HG02973 (cell line): ENCODE results near the gene PES1.
"Not testable (repeated sequence)": the region's sequence is repeated elsewhere in the genome, so short reads cannot be mapped to it uniquely, and the experiment has no call there.

Experiments used
- ATAC-seq: cut with Tn5 transposase; IDR thresholded peaks from one replicate; pipeline ENCODE4 v1.9.1; 2021; ENCODE audit warnings: moderate library complexity; ENCODE audit not compliant: unreplicated experiment

The PES1 gene

DNA sequence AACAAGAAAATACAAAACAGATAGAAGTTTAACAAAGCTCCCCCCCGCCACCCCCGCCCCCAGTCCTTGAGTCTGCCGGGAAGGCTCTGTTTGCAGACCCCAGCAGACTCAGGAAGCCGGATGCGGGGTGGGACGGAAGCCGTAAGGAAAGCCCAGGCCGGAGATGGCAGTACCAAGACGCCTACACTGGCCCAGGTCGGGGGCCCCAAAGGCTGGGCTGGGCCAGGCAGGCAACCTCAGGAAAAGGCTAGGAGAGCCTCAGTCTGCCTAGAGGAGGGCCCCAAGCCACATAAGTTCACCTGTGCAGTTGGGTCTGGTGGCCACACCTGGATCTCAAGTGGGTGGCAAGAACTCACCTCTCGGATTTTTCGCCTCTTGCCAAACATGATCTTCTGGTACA is 13.2 kb downstream of the PES1 start:
- no peak for ATAC-seq

GRCh38 chr22:30575859-30576258 is 15.9 kb downstream of the PES1 start:
- no peak for ATAC-seq

- ATAC-seq: no peak
Observed at GRCh38 chr22:30574997-30575671, 16.6 kb downstream of the PES1 start.

GRCh38 chr22:30574095-30574981 is 17.4 kb downstream of the PES1 start, which contains the start of gene GAL3ST1:
GAL3ST1 (minus strand) TSS chr22:30574665; CDS start chr22:30557392, 17,273 bp downstream.
- ATAC-seq: no peak

- ATAC-seq: no peak
Observed at GRCh38 chr22:30573594-30574094, 18.1 kb downstream of the PES1 start.

- no peak for ATAC-seq
Observed at GRCh38 chr22:30572840-30573593, 18.7 kb downstream of the PES1 start.

DNA sequence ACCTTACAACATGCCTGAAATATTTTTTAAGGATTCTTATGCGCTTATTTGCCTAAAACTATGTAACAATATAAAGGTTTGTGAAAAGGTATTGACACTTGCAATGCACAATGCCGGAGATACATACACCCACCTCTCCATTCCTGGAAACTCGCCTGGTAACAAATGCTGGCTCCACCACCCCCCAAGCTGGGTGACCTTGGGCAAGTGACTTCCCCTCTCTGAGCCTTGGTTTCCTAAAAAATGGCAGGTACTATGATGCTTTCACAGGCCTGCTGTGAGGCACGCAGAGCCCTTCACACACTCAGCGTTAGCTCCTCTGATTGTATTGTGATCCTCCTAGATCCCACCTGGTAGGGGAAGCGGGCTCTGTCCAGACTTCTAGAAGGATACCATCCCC is 19.5 kb downstream of the PES1 start:
- no peak for ATAC-seq

- no peak for ATAC-seq
Observed at GRCh38 chr22:30569674-30570202, 22.0 kb downstream of the PES1 start.

- ATAC-seq: no peak
Observed at GRCh38 chr22:30568137-30568805, 23.4 kb downstream of the PES1 start.

GRCh38 chr22:30567277-30567676 is 24.4 kb downstream of the PES1 start:
- not testable (repeated sequence) for ATAC-seq

- ATAC-seq: no peak
Observed at GRCh38 chr22:30566125-30566524, 25.6 kb downstream of the PES1 start.

DNA sequence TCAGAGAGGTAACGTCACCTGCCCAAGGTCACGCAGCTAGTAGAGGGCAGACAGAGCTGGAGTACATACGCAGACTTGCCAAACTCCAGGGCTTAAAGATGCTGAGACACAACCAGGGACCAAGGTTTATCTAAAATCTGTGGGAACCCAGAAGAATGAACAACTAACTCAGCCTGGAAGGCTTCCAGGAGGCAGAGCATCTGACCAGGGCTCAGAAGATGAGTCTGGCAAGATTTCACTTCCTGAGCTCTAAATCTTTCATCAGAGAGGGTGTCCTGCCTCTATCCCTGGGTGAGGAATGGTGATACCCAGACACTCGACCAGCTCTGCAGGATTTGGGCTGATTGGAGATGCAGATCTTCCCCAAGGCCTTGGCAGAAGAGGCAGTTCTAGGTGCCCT is 26.4 kb downstream of the PES1 start:
- no peak for ATAC-seq

DNA sequence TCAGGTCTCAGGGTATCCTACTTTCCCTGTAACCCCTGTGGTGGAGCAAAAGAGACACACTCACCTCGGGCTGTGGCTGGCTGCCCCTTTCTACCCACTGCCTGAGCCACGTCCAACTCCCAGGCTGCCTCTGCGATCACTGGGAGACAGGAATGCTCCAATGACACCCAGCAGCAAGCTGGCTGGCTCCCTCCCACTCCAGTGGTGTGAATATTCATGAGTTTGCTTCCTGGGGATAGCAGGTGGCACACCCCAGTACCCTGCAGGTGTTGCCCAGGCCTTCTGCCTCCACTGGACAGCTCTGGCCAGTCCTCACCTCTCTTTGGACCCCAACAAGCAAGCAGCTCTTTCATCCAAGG is 27.0 kb downstream of the PES1 start:
- no peak for ATAC-seq

- ATAC-seq: no peak
Observed at GRCh38 chr22:30564045-30564760, 27.5 kb downstream of the PES1 start.

DNA sequence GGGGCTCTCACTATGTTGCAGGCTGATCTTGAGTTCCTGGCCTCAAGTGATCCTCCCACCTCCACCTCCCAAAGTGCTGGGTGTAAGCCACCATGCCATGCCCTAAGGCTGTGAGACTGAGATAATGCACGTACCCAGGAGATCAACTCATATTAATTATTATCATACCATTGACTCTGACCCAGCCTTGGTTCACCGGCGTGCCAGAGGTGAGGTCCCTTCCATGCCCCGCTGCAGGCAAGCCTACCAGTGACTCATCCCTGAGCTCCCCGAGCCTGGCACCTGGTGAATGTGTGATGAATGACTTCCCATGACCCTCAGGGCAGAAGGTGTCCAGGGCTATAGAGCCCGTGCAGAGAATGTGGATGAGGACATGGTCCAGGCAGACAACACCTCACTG is 29.3 kb downstream of the PES1 start:
- ATAC-seq: no peak

DNA sequence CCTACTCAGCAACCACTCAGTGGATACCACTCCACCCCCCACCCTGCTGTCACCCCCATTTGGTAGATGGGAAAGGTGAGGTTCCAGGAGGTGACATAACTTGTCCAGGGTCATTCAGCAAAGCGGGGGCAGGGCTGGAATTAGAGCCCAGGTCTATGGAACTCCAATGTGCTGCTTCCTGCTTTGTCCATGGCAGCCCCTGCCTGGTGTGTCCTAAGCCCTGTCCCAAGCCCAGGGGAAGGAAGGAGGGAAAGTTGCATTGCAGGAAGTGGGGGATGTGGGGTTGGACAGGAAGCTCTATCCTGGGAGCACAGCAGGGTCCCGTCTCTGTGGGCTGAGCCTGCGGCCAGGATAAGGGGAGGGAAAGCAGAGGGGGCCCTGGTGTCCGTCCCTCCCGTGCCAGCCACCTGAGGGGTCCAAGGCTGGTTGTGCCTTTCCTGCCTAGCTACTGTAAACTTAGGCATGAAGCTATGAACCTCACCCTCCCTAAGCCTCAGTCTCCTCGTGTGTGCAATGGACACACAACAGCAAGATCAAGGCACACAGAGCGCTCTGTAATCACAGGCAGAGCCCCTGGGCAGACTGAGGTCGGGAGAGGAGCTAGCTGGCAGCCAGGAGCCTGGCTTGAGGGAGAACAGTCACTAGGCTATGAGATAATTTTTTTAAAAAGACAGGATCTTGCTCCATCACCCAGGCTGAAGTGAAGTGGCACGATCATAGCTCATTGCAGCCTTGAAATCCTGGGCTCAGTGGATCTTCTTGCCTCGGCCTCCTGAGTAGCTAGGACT is 30.1 kb downstream of the PES1 start:
- no peak for ATAC-seq

- ATAC-seq: not testable (repeated sequence)
Observed at GRCh38 chr22:30560643-30561202, 31.0 kb downstream of the PES1 start.

DNA sequence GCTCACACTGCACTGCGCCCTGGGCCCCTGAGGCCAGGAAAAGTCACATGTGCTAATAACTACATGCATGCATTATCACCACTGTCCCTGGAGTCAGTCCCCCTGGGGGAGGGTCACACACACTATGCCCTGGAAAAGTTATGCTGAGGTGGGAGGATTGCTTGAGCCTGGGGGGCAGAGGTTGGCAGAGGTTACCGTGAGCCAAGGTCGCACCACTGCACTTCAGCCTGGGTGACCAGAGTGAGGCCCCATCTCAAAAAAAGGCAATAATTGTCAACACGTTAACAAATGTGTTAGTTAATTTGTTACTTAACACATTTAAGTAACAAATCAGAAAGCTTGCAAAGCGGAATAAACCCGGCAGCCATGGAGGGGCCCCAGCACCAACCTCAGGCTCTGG is 31.8 kb downstream of the PES1 start:
- ATAC-seq: no peak

GRCh38 chr22:30557243-30557642 is 34.5 kb downstream of the PES1 start:
- no peak for ATAC-seq
